Measurements from ENCODE around the gene NOL4L.

The NOL4L gene

GRCh38 chr20:32585011-32585585 is at the start of gene NOL4L:
TSS of gene NOL4L (minus strand) at chr20:32585333. CDS start at chr20:32584890, 443 bp downstream.
- DNase-seq = peak; percentile 73

- DNase-seq = no peak
Observed at GRCh38 chr20:32634041-32634805, 49.1 kb upstream of the NOL4L start.

GRCh38 chr20:32632461-32633354 is 47.6 kb upstream of the NOL4L start:
- DNase-seq = no peak

GRCh38 chr20:32631933-32632460 is 46.9 kb upstream of the NOL4L start:
- no peak for DNase-seq

GRCh38 chr20:32629813-32630212 is 44.7 kb upstream of the NOL4L start:
- no peak for DNase-seq

- no peak for DNase-seq
Observed at GRCh38 chr20:32628960-32629530, 43.9 kb upstream of the NOL4L start.

- peak; percentile 34 for DNase-seq
Observed at GRCh38 chr20:32626859-32627636, 41.9 kb upstream of the NOL4L start.

- no peak for DNase-seq
Observed at GRCh38 chr20:32626407-32626806, 41.3 kb upstream of the NOL4L start.

GRCh38 chr20:32625996-32626395 is 40.9 kb upstream of the NOL4L start:
- no peak for DNase-seq

- no peak for DNase-seq
Observed at GRCh38 chr20:32624687-32625345, 39.7 kb upstream of the NOL4L start.

- no peak for DNase-seq
Observed at GRCh38 chr20:32623667-32624157, 38.6 kb upstream of the NOL4L start.

GRCh38 chr20:32622585-32623468 is 37.7 kb upstream of the NOL4L start:
- DNase-seq = no peak

- DNase-seq = no peak
Observed at GRCh38 chr20:32621891-32622584, 36.9 kb upstream of the NOL4L start.

- DNase-seq = peak; percentile 29
Observed at GRCh38 chr20:32621071-32621890, 36.1 kb upstream of the NOL4L start.

GRCh38 chr20:32619586-32619985 is 34.5 kb upstream of the NOL4L start:
- no peak for DNase-seq

GRCh38 chr20:32614772-32615171 is 29.6 kb upstream of the NOL4L start:
- DNase-seq = no peak

GRCh38 chr20:32614303-32614702 is 29.2 kb upstream of the NOL4L start:
- no peak for DNase-seq

- no peak for DNase-seq
Observed at GRCh38 chr20:32613192-32614053, 28.3 kb upstream of the NOL4L start.
